WTC11 (cell line): ENCODE measurements around the gene DNAJC25. TPM values are rescaled to one million over a fixed set of nuclear protein-coding genes. Genes with fewer than 3 reads are reported as not detected.

Experiments used
- ATAC-seq: fragments of 200-7000 bp; cut with Tn5 transposase; 2 replicates; pipeline ENCODE4 v1.10.0; 2021; ENCODE audit warnings: mild to moderate bottlenecking, moderate library complexity
- CTCF ChIA-PET: fragments of 300-600 bp; sonication (Branson Sonifier 250); formaldehyde crosslinking; loops from one replicate; lab custom pipeline; 2021; ENCODE audit warnings: antibody characterized with exemption; lab: Charles Lee
- POLR2A ChIA-PET: fragments of 350-600 bp; sonication (Branson Sonifier 250); formaldehyde crosslinking; loops from one replicate; lab custom pipeline; 2021; ENCODE audit warnings: antibody characterized with exemption; lab: Charles Lee
- DNase-seq: peaks from one replicate; pipeline ENCODE4 v3.0.0; 2021; ENCODE audit warnings: low spot score
- H3K27ac Mint-ChIP-seq: 2 replicates; pipeline ENCODE4 v1.8.0; 2021; ENCODE audit warnings: mixed read lengths
- H3K27me3 Mint-ChIP-seq: 2 replicates; pipeline ENCODE4 v1.8.0; 2021; ENCODE audit warnings: low read depth, mild to moderate bottlenecking, moderate library complexity, mixed read lengths
- H3K36me3 Mint-ChIP-seq: 2 replicates; pipeline ENCODE4 v1.8.0; 2021; ENCODE audit warnings: mixed read lengths
- H3K4me1 Mint-ChIP-seq: 2 replicates; pipeline ENCODE4 v1.8.0; 2022; ENCODE audit warnings: mixed read lengths
- H3K4me3 Mint-ChIP-seq: 2 replicates; pipeline ENCODE4 v1.8.0; 2021; ENCODE audit warnings: mild to moderate bottlenecking, moderate library complexity, mixed read lengths
- H3K9me3 Mint-ChIP-seq: 2 replicates; pipeline ENCODE4 v1.8.0; 2021; ENCODE audit warnings: mixed read lengths
- ARID4B ChIP-seq: sonication (generic); formaldehyde crosslinking; IDR thresholded peaks from 2 replicates; pipeline ENCODE4 v1.8.0; 2023; ENCODE audit warnings: missing genetic modification reagents, mild to moderate bottlenecking, borderline replicate concordance
- ATF6 ChIP-seq: sonication (generic); formaldehyde crosslinking; IDR thresholded peaks from 2 replicates; pipeline ENCODE4 v1.8.1; 2023; ENCODE audit warnings: mild to moderate bottlenecking, missing genetic modification reagents
- ERG ChIP-seq: fragments of 250-450 bp; sonication (Bioruptor Pico); IDR thresholded peaks from 2 replicates; pipeline ENCODE4 v1.8.0; 2021; ENCODE audit warnings: mild to moderate bottlenecking
- ETV6 ChIP-seq: sonication (generic); formaldehyde crosslinking; IDR thresholded peaks from 2 replicates; pipeline ENCODE4 v1.8.1; 2022; ENCODE audit warnings: mild to moderate bottlenecking, missing genetic modification reagents
- FOXK1 ChIP-seq: sonication (generic); formaldehyde crosslinking; IDR thresholded peaks from 2 replicates; pipeline ENCODE4 v1.8.0; 2022; ENCODE audit warnings: mild to moderate bottlenecking, moderate library complexity, missing genetic modification reagents
- FOXP1 ChIP-seq: sonication (generic); formaldehyde crosslinking; IDR thresholded peaks from 2 replicates; pipeline ENCODE4 v1.8.0; 2022; ENCODE audit warnings: missing genetic modification reagents, mild to moderate bottlenecking, moderate library complexity, borderline replicate concordance
- GABPB1 ChIP-seq: sonication (generic); formaldehyde crosslinking; IDR thresholded peaks from 2 replicates; pipeline ENCODE4 v1.8.1; 2023; ENCODE audit warnings: mild to moderate bottlenecking, missing genetic modification reagents
- HMGXB4 ChIP-seq: sonication (generic); formaldehyde crosslinking; IDR thresholded peaks from 2 replicates; pipeline ENCODE4 v1.8.1; 2023; ENCODE audit warnings: mild to moderate bottlenecking, moderate library complexity, missing genetic modification reagents
- IRF1 ChIP-seq: sonication (generic); formaldehyde crosslinking; IDR thresholded peaks from 2 replicates; pipeline ENCODE4 v1.8.0; 2023; ENCODE audit warnings: missing genetic modification reagents
- MAX ChIP-seq: sonication (generic); formaldehyde crosslinking; IDR thresholded peaks from 2 replicates; pipeline ENCODE4 v1.8.0; 2022; ENCODE audit warnings: mild to moderate bottlenecking, missing genetic modification reagents
- MXD4 ChIP-seq: fragments of 250-450 bp; sonication (Bioruptor Pico); IDR thresholded peaks from 2 replicates; pipeline ENCODE4 v1.8.0; 2021; ENCODE audit warnings: mild to moderate bottlenecking, moderate library complexity, borderline replicate concordance
- MYBL2 ChIP-seq: sonication (generic); formaldehyde crosslinking; IDR thresholded peaks from 2 replicates; pipeline ENCODE4 v1.8.1; 2023; ENCODE audit warnings: mild to moderate bottlenecking, moderate library complexity, missing genetic modification reagents
- NR1H2 ChIP-seq: sonication (generic); formaldehyde crosslinking; IDR thresholded peaks from 2 replicates; pipeline ENCODE4 v1.9.0; 2021; ENCODE audit warnings: mild to moderate bottlenecking, moderate library complexity, missing genetic modification reagents
- OVOL2 ChIP-seq: fragments of 250-450 bp; sonication (Bioruptor Pico); IDR thresholded peaks from 2 replicates; pipeline ENCODE4 v1.9.0; 2021; ENCODE audit warnings: mild to moderate bottlenecking, borderline replicate concordance
- SMAD4 ChIP-seq: sonication (generic); formaldehyde crosslinking; IDR thresholded peaks from 2 replicates; pipeline ENCODE4 v1.8.0; 2022; ENCODE audit warnings: mild to moderate bottlenecking, missing genetic modification reagents
- SOX15 ChIP-seq: fragments of 250-450 bp; sonication (Bioruptor Pico); IDR thresholded peaks from 2 replicates; pipeline ENCODE4 v1.9.0; 2021; ENCODE audit warnings: mild to moderate bottlenecking
- SP1 ChIP-seq: sonication (generic); formaldehyde crosslinking; conservative IDR thresholded peaks from 2 replicates; pipeline ENCODE4 v1.8.1; 2022; ENCODE audit warnings: missing genetic modification reagents
- TEAD4 ChIP-seq: sonication (generic); formaldehyde crosslinking; IDR thresholded peaks from 2 replicates; pipeline ENCODE4 v1.8.0; 2022; ENCODE audit warnings: mild to moderate bottlenecking, missing genetic modification reagents
- USF2 ChIP-seq: sonication (generic); formaldehyde crosslinking; IDR thresholded peaks from 2 replicates; pipeline ENCODE4 v1.8.1; 2023; ENCODE audit warnings: mild to moderate bottlenecking, missing genetic modification reagents, moderate library complexity
- ZBTB43 ChIP-seq: sonication (generic); formaldehyde crosslinking; IDR thresholded peaks from 2 replicates; pipeline ENCODE4 v1.8.1; 2023; ENCODE audit warnings: mild to moderate bottlenecking, missing genetic modification reagents
- ZNF396 ChIP-seq: fragments of 250-450 bp; sonication (Bioruptor Pico); IDR thresholded peaks from 2 replicates; pipeline ENCODE4 v1.8.0; 2021; ENCODE audit warnings: mild to moderate bottlenecking, moderate library complexity, borderline replicate concordance
- ZNF423 ChIP-seq: fragments of 250-450 bp; sonication (Bioruptor Pico); IDR thresholded peaks from 2 replicates; pipeline ENCODE4 v2.1.2; 2022; ENCODE audit warnings: mild to moderate bottlenecking, moderate library complexity
- total RNA-seq: library from RNA; stranded (reverse); gene quantifications from 3 replicates; pipeline ENCODE4 v1.2.3, GENCODE V29; 2021

Gene DNAJC25
- total RNA-seq, 1 experiment from 2014 or later: 7.4 TPM

GRCh38 chr9:111661150-111661801, 30.1 kb downstream of the DNAJC25 start, which contains the start of gene GNG10 (continued):
- TF ChIP-seq SMAD4 (CRISPR knock-in tag) (no peak), MXD4 (CRISPR knock-in tag) (no peak), OVOL2 (CRISPR knock-in tag) (no peak), IRF1 (CRISPR knock-in tag) (no peak), TEAD4 (no peak), ETV6 (peak; percentile 57; the same call in 1 of the 2 replicates), ATF6 (CRISPR knock-in tag) (no peak), SP1 (peak; percentile 75), FOXK1 (CRISPR knock-in tag) (no peak; the same call in 1 of the 2 replicates), FOXP1 (0 out of 2 replicates have a peak, but pooled peaks have one; percentile 17), ERG (CRISPR knock-in tag) (no peak)
- TF ChIP-seq, all 79 proteins: peak for 10

GRCh38 chr9:111661802-111662521, 30.8 kb downstream of the DNAJC25 start:
- H3K4me3 Mint-ChIP-seq: peak overlapping the region; percentile 94
- TF ChIP-seq MAX (CRISPR knock-in tag) (no peak), GABPB1 (CRISPR knock-in tag) (no peak), NR1H2 (CRISPR knock-in tag) (no peak), HMGXB4 (CRISPR knock-in tag) (no peak), SOX15 (CRISPR knock-in tag) (no peak), USF2 (CRISPR knock-in tag) (no peak), ZNF396 (no peak), ZBTB43 (CRISPR knock-in tag) (0 out of 2 replicates have a peak, but pooled peaks have one; percentile 1), FOXK1 (CRISPR knock-in tag) (no peak), ETV6 (no peak), ZNF423 (CRISPR knock-in tag) (peak; percentile 1; the same call in 1 of the 2 replicates), MYBL2 (0 out of 2 replicates have a peak, but pooled peaks have one; percentile 7), ARID4B (CRISPR knock-in tag) (no peak)

More at GRCh38 chr9:111661802-111662521, 30.8 kb downstream of the DNAJC25 start:
- Mint-ChIP-seq H3K36me3 (peaks cover 6% of the 10 kb centered on the region), H3K27me3 (peaks cover 13% of the 10 kb centered on the region), H3K9me3 (no peaks in the 10 kb centered on the region), H3K27ac (peak overlapping the region; percentile 66), H3K4me1 (peaks cover 22% of the 10 kb centered on the region)
- POLR2A ChIA-PET: interaction anchor here (0.5 to 2.4 kb wide), 2 partner anchors 31 to 305 kb away, joined by 4 to 11 read pairs; partner anchors contain the start of gene DNAJC25
- DNase-seq (peak; percentile 43), ATAC-seq (peak; percentile 44)
- CTCF ChIA-PET: interaction anchor here (1.4 to 2.2 kb wide), 3 partner anchors 40 to 413 kb away, joined by 4 to 8 read pairs (median 5); no protein-coding TSS in a partner anchor
